ENCODE measurements around the gene SOX6.
"Not testable (repeated sequence)": the region's sequence is repeated elsewhere in the genome, so short reads cannot be mapped to it uniquely, and the experiment has no call there.

SOX6 gene

DNA sequence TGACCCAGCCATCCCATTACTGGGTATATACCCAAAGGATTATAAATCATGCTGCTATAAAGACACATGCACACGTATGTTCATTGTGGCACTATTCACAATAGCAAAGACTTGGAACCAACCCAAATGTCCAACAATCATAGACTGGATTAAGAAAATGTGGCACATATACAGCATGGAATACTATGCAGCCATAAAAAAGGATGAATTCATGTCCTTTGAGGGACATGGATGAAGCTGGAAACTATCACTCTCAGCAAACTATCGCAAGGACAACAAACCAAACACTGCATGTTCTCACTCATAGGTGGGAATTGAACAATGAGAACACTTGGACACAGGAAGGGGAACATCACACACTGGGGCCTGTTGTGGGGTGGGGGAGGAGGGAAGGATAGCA, 209.4 kb downstream of the SOX6 start:
- not testable (repeated sequence) for DNase-seq

DNA sequence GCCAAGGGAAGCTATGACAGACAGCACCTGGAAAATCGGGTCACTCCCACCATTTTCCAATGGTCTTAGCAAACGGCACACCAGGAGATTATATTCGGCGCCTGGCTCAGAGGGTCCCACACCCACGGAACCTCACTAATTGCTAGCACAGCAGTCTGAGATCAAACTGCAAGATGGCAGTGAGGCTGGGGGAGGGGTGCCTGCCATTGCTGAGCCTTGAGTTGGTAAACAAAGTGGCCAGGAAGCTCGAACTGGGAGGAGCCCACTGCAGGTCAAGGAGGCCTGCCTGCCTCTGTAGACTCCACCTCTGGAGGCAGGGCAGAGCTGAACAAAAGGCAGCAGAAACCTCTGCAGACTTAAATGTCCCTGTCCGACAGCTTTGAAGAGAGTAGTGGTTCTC, 214.7 kb downstream of the SOX6 start:
- not testable (repeated sequence) for DNase-seq

DNA sequence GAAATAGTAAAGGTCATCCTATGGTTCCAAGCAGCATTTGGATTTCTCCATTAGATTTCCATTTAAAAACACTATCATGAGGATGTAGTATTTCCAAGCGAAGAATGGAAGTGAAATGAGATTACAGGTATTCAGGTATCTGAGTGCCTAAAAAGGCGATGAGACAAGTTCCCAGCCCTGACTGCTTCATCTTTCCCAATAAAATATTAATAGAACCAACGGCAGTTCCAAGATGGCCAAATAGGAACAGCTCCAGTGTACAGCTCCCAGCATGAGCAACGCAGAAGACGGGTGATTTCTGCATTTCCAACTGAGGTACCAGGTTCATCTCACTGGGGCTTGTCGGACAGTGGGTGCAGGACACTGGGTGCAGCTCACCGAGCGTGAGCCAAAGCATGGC, 215.2 kb downstream of the SOX6 start:
- DNase-seq = not testable (repeated sequence)

DNA sequence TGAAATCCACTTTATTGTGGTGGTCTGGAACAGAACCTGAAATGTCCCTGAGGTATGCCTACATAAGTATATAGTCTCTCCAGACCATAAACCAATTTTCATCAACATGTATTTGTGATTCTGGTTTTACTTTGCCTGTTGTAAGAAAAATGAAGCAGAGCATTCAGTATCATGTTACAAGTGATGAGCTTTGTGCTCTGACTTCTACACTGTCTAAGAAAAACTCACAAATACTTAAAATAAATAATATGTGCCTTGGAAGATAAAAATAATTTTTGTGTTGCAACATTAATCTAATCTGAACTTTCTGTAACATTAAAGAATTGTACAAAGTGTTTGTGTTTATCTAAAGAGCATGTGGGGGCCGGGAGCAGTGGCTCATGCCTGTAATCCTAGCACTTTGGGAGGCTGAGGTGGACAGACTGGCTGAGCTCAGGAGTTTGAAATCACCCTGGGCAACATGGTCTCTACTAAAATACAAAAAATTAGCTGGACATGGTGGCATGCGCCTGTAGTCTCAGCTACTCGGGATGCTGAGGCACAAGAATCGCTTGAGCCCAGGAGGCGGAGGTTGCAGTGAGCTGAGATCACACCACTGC, 219.5 kb downstream of the SOX6 start:
- DNase-seq = no peak

DNA sequence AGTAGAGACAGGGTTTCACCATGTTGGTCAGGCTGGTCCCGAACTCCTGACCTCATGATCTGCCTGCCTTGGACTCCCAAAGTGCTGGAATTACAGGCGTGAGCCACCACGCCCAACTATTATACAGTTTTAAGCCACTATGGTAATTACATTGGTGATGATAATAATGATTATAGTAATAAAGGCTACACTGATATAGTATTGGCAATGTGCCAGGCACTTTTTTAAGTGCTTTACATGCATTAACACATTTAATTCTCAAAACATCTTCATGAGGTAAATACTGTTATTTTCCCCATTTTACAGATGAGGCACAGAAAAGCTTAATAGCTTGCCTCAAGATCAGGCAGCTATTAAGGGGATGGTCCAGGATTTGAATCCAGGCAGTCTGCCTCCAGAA, 222.5 kb downstream of the SOX6 start:
- no peak for DNase-seq

DNA sequence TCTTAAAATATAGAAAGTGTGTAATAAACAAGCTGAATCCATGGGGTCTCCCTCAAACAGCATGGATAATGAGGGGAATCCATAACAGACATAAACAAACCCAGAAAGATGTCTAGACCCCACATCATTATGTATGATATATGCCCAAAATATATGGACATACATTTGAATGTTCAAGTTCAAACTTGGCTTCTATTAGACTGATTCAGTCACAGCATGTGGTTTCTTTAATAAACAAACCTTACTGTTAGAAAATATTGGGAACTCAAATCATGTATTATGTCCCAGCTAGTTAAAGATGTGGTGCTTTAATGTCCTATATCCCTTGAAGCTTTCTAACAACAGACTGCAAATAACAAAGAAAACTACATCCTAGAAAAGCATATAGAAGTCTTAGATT, 228.6 kb downstream of the SOX6 start:
- no peak for DNase-seq

DNA sequence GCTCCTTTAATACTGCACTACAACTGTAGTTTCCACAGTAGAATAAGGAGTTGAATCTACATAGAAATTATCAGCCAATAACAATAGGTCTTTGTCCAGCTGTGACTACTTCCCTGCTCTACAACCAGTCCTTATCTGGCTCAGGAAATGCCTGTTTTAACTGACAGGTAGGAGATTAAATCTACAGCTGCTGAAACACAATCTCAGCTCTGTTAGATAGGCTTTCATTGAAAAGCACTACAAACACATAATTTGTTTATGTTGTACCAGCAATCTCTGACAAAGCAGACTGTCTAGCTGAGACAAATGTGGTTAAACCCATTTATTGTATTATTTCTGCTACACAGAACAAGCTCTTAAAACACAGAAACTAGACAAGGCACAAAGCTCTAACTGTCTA, 230.0 kb downstream of the SOX6 start:
- no peak for DNase-seq

DNA sequence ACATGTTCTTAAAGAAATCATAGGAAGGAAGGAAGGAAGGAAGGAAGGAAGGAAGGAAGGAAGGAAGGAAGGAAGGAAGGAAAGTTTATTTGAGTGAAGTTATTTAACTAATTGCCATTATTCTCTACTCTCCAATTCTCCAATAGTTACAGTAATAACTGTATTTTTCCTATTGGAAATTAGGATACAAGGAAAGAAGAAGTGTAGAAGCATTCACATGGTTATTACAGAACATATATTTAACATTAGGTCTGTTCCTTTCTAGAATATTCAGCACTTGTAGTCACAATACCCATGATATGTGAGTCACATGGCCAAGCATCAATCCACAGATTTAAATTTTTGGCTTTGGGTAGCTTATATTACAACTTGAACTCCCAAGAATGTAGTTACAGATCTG, 230.6 kb downstream of the SOX6 start:
- no peak for DNase-seq

DNA sequence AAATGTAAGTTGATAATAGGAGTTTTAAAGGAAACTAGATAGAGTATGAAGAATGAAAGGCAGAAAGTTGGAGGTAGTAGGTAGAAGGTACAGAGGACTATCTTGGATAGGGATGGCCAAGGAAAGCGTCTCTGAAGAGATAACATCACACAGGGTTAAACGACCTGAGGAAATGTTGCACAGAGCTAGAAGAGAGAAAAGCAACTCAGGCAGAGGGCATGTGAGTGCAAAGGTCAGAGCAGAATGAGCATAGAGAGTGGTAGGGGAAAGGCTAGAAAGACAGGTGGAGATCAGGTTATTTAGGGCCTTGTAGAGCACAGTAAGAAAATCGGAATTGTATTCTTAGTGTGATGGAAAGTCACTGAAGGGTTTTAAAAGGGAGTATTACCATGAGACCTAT, 232.0 kb downstream of the SOX6 start:
- no peak for DNase-seq

DNA sequence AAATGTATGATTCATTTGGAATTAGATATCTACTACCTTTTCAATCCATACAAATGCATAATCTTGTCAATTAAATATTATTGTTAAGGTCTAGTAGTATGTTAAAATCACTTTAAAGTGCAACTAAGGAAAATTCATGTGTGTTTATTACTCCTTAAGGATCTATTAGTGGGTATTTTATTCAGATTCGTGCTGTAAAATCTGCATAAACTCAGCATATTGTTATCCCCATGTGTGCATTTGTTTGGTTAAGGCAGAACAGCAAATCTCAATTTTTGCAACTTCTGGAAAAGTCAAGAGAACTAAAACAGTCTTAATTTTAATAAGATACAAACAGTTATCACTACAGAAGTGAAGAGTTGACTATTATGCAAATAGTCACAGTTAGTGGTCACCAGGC, 234.5 kb downstream of the SOX6 start:
- no peak for DNase-seq

DNA sequence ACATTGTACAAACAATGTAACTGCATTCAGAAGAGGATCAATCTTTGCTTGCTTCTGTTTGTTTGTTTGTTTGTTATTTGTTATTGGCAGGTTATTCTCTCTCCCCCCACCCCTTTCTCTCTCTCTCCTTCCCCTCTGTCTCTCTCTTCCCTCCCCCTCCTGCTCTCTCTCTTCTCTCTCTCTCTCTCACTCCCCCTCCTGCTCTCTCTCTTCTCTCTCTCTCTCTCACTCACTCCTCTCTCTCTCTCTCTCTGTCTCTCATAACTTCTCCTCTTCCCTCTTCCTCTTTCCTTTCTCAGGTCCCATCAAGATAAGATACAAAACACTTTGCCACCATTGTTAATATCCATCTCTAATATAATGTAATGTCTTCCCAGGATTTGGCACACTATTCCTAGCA, 236.3 kb downstream of the SOX6 start:
- DNase-seq = no peak

DNA sequence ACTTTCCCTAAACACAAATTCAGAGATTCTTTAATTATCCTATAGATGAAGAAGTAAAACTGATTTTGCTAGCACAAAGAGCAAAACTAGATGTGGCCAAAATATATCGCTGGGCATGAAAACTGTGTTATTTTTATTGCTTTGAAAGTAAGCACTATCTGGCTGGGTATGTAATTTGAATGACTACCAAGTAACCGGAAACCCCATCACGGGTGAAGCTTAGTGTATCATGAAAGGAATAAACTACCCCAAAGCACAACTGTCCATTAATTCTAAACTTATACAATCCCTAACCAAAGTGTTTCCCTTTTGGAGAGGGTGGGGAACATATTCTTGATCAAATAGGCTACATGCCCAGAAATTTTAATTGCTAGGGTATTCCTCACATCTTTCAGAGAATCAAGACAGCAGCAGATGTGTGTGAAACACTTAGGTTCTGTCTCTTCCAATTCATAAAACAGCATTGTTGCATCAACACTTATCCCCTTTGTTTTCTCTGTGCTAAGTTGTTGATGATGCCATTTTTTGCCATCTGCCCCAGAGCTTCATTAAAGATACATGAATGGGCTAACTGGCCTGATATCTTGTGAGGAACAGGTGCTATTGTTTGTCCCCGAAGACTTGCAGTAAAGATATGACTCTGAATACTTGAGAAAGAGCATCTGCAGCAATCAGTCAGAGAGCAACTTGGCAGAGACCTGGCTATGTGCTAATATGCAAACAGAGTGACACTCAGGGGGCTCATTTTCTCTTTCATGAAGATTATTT, 238.2 kb downstream of the SOX6 start:
- DNase-seq = no peak

DNA sequence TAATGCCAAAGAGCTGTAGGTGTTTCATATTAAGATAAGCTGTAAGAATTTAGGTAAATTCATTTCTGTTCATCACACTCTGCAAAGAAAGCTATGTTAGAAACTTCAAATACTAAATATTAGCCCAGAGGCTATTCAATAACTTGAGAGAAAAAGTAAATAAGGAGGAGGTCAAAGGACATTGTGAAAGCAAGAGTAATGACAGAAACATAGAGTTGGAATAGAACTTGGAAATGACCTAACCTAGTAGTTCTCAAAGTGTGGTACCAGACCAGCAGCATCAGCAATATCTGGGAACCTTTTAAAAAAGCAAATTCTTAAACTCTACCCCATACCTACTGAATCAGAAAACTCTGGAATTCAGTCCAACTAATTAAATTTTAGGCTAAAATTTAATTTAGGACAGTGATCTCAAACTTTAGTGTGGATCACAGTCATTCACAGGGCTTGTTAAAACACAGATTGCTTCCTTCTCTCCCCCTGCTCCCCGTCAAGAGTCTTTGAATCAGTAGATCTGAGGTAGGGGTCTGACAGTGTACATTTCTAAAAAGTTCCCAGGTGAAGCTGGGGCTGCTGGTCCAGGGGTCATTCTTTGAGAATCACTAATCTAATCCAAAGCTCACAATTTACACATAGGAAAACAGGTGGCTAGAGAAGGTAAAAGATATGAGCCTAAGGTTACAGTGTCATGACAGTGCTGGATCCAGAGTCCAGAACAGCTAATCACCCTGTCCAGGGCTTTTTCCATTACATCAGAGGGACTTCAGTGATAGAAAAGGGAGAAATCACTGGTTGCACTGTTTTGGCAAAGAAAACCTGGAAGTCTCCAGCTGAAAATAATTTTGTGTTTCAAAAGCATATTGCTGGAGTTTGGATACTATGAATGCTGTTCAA, 241.1 kb downstream of the SOX6 start:
- no peak for DNase-seq

DNA sequence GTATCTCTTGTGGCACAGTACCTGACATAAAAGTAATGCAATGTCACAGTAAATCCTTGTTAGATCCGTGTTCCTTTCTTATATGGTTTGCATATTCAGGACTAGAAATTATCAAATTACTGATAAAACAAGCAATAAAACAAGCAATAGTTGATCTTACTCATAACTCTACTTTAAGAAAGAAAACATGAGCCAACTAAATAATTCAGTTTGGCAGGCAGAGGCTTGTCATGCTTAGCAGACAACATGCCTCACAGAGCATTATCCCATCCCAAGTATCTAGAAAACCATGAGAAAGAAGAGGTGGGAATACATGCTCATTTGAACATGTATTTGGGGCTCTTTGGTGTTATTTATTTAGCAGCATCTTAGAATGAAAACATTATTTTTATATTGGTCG, 241.9 kb downstream of the SOX6 start:
- no peak for DNase-seq

DNA sequence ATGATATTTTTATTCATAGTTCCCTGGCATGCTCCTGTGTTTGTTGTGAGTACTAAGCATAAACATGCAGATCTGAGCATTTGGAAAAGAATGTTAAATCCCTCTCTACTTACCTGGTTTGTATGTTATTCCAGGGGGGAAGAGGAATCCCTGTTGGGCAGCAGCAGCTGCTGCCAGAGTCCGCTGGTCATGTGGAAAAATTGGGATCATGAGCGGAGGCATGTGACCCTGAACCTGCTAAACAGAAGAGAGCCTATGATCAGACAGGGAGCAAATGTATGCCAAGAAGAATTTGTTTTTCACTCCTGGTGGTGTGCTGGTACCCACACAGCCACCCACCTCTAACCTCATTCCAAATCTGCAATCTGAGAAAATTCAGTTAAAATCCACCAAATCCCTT, 244.7 kb downstream of the SOX6 start:
- DNase-seq = no peak

DNA sequence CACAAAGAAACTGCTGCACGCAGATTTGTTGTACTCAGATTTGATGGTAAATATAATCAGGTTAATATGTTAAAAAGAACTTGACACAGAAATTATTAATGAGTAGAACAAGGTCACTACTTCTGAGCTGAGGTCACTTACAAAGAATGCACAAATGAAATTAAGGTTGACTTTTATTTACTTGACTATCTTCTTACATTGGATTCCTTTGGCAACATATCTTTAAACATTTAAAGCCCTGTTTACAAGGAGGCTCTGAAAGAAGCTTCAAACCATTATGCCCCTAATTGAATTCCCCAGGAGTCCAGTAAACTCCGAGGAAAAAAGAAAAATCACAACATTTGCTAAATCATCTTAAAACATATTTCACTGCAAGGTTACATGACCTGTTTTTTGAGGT, 245.5 kb downstream of the SOX6 start:
- no peak for DNase-seq

DNA sequence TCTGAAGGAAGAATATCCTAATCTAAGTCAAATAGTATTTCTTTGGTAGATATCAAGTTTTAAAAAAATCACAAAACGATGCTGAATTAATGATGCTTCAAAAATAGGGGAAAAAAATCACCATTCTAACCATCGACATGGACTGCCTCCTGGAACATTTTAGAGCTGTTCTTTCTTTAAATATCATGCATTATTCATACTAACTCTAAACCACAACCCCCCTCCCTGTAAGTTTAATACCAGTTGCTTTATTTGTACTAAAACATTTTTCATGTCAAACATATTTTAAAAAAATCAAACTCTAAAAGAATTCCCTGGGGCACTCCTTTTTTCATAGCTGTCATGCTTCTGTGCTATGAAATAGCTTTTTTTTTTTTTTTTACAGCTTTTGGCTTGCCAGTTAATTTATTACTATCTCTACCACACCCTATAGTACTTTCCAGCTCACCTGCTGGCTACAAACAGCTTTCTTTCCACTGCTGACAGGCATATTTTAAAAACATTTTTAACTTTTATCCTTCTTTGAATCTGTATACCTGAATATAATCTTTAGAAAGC, 256.9 kb downstream of the SOX6 start:
- peak; percentile 77 for DNase-seq

DNA sequence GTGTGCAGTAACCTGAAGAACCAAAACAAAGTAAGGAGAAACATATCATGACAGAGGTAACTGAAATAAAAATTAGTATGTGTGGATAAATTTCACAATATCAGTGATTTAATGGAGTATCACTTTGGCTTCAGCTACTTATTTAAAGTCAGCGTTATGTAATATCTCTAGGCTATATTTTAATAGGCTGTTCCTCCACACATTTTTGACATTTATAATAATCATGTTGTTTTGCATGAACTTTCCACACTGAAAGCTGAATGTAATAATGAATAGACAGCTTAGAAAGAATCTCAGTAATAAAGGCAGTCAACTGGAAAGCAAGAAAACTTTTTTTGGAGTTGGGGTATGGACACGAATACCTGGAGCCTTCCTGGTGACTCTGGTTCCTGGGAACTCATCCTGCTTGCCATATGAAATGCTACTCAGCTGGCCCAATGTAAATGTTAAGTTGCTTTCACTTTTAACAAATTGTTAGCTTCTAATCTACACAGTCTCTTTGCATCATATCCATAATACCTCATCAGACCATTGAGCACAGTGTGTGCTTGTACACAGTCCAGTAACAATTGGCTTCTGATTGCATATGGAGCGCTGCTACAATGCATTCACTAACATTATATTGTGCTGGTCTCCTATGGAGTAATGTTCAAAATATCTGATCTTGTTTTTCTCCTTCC, 257.7 kb downstream of the SOX6 start:
- DNase-seq = no peak

DNA sequence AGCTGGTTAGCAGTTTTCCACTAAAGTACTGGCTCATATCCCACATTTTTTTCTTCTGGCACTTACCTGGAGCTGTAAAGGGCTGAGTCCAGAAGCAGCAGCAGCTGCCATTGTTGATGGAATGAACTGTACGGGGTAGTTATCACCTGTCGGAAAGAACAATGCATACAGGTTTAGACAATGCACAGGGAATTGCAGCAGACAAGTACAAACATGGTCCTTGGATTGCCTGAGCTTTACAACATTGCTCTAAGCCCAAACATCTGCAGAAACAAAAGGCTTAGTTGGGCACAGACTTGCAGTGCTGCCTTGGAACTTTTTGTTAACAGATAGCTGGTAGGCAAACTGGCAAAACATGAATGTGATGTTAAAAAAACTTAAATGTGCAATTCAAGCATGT, 258.8 kb downstream of the SOX6 start:
- DNase-seq = no peak

DNA sequence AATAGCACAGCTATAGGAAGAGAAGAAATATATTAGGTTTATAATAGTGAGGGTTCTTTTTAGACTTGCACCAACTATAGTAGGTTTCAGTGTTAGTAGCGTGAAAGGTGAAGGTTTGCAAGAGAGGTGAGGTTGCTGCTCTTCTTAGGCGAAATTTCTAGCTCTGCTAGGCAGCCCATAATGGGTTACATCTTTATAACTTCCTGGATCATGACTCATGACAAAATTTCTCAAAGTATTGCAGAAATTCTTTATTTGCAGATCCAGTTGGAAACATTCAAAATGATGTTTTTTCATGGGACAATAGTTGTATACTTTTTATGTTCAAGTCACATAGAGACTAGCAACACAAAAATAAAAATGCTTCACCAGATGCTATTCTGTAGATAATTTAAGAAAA, 260.0 kb downstream of the SOX6 start:
- DNase-seq = peak; percentile 52

DNA sequence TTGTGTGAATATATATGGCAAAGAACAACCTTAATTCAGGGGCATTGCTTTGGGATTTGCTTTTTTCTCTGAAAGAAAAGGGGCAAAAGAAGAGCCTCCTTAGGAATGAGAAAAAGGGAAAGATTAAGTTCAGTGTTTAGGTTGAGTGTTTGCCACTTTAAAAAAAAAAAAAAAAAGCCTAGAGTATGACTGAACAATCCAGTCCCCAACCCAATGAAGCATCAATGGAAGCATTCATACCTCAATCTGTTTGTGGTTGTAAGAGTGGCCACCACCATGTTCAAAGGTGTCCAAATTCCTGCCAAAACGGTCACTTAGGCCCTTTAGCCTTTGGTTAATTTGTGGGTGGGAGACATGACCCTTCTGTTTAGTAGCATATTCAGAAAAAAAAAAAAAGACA, 260.6 kb downstream of the SOX6 start:
- no peak for DNase-seq

DNA sequence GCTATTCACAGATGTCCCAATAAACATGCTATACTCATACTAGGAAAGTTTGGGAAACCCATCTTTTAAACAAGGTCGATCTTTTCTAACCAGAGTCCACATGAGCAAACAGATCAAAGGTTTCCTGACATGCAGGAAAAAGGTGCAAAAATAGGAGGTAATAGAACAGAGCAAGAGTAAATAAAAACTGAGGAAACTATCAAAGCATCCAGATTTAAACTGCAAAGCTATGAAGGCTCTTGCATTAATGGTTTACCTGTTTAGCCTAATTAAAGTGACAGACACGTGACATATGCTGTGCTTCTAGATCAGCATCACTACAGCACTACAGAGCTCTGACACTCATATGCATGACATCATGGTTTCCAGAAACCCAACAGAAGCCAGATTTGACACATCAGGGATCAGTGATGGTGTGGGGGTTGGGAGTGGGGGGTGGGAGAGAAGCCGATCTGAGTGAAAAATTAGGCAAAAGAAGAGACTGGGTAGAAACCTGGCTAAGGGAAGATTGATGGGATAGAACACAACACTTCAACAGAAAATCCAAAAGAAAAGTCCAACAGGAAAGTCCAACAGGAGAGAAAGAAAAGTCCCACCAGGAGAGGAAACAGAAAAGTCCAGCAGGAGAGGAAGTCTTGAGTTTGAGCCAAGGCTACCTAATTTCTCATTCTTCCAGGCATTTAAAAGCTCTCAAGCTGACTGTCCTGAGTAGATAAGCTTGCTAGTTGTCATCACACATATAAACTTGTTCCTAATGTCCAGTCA, 262.3 kb downstream of the SOX6 start:
- no peak for DNase-seq

Measured in fibroblast of skin of back (primary cell).